Measurements from ENCODE around the gene SYNE1. TPM values are rescaled to one million over a fixed set of nuclear protein-coding genes. Genes with fewer than 3 reads are reported as not detected.

SYNE1 gene
- polyA plus RNA-seq, 1 donor, result 28.2 TPM

GRCh38 chr6:152462716-152463115 lies 174.4 kb downstream of the SYNE1 start:
- no peak overlapping the region for H3K4me3 ChIP-seq (ENCODE audit: low read length)
- WGBS (ENCODE audit: insufficient coverage, low lambda C conversion rate), result 63% methylated on average over 3 of the region's 6 CpGs
- H3K4me1 ChIP-seq (ENCODE audit: control insufficient read depth, insufficient read depth, low read length), result no peaks in the 10 kb centered on the region
- H3K36me3 ChIP-seq (ENCODE audit: control insufficient read depth, insufficient read depth, low read length), result no peaks in the 10 kb centered on the region
- no peaks in the 10 kb centered on the region for H3K9me3 ChIP-seq (ENCODE audit: control insufficient read depth, low read depth, low read length)
- no peaks in the 10 kb centered on the region for H3K27me3 ChIP-seq (ENCODE audit: control insufficient read depth, insufficient read depth, low read length)
- no peak for DNase-seq
- no peak overlapping the region for H3K27ac ChIP-seq (ENCODE audit: low read length)

GRCh38 chr6:152461556-152461955 lies 175.6 kb downstream of the SYNE1 start:
- DNase-seq, result no peak
- Histone ChIP-seq H3K36me3 (ENCODE audit: control insufficient read depth, insufficient read depth, low read length) (no peaks in the 10 kb centered on the region), H3K4me1 (ENCODE audit: control insufficient read depth, insufficient read depth, low read length) (no peaks in the 10 kb centered on the region), H3K27me3 (ENCODE audit: control insufficient read depth, insufficient read depth, low read length) (no peaks in the 10 kb centered on the region), H3K27ac (ENCODE audit: low read length) (no peak overlapping the region), H3K4me3 (ENCODE audit: low read length) (no peak overlapping the region), H3K9me3 (ENCODE audit: control insufficient read depth, low read depth, low read length) (no peaks in the 10 kb centered on the region)
- 87% methylated on average over 3 of the region's 5 CpGs for WGBS (ENCODE audit: insufficient coverage, low lambda C conversion rate)

- Histone ChIP-seq H3K4me1 (ENCODE audit: control insufficient read depth, insufficient read depth, low read length) (no peaks in the 10 kb centered on the region), H3K4me3 (ENCODE audit: low read length) (no peak overlapping the region), H3K27me3 (ENCODE audit: control insufficient read depth, insufficient read depth, low read length) (no peaks in the 10 kb centered on the region), H3K36me3 (ENCODE audit: control insufficient read depth, insufficient read depth, low read length) (no peaks in the 10 kb centered on the region), H3K9me3 (ENCODE audit: control insufficient read depth, low read depth, low read length) (no peaks in the 10 kb centered on the region), H3K27ac (ENCODE audit: low read length) (no peak overlapping the region)
- 40% methylated on average over 1 of the region's 8 CpGs for WGBS (ENCODE audit: insufficient coverage, low lambda C conversion rate)
- no peak for DNase-seq
Measured at GRCh38 chr6:152458648-152459644, 178.2 kb downstream of the SYNE1 start.

GRCh38 chr6:152457949-152458624 lies 179.1 kb downstream of the SYNE1 start:
- H3K27me3 ChIP-seq (ENCODE audit: control insufficient read depth, insufficient read depth, low read length), result no peaks in the 10 kb centered on the region
- H3K4me1 ChIP-seq (ENCODE audit: control insufficient read depth, insufficient read depth, low read length), result no peaks in the 10 kb centered on the region
- no peaks in the 10 kb centered on the region for H3K9me3 ChIP-seq (ENCODE audit: control insufficient read depth, low read depth, low read length)
- no peak overlapping the region for H3K27ac ChIP-seq (ENCODE audit: low read length)
- H3K36me3 ChIP-seq (ENCODE audit: control insufficient read depth, insufficient read depth, low read length), result no peaks in the 10 kb centered on the region
- no peak for DNase-seq
- 0% methylated on average over 1 of the region's 4 CpGs for WGBS (ENCODE audit: insufficient coverage, low lambda C conversion rate)
- no peak overlapping the region for H3K4me3 ChIP-seq (ENCODE audit: low read length)

GRCh38 chr6:152454003-152454402 lies 183.2 kb downstream of the SYNE1 start:
- Histone ChIP-seq H3K27ac (ENCODE audit: low read length) (no peak overlapping the region), H3K4me1 (ENCODE audit: control insufficient read depth, insufficient read depth, low read length) (no peaks in the 10 kb centered on the region), H3K4me3 (ENCODE audit: low read length) (no peak overlapping the region), H3K36me3 (ENCODE audit: control insufficient read depth, insufficient read depth, low read length) (no peaks in the 10 kb centered on the region), H3K9me3 (ENCODE audit: control insufficient read depth, low read depth, low read length) (no peaks in the 10 kb centered on the region), H3K27me3 (ENCODE audit: control insufficient read depth, insufficient read depth, low read length) (no peaks in the 10 kb centered on the region)
- WGBS (ENCODE audit: insufficient coverage, low lambda C conversion rate), result no CpG with 5 or more reads among the region's 3 CpGs
- no peak for DNase-seq

GRCh38 chr6:152453421-152453820 lies 183.7 kb downstream of the SYNE1 start:
- Histone ChIP-seq H3K9me3 (ENCODE audit: control insufficient read depth, low read depth, low read length) (no peaks in the 10 kb centered on the region), H3K27me3 (ENCODE audit: control insufficient read depth, insufficient read depth, low read length) (no peaks in the 10 kb centered on the region), H3K4me1 (ENCODE audit: control insufficient read depth, insufficient read depth, low read length) (no peaks in the 10 kb centered on the region), H3K36me3 (ENCODE audit: control insufficient read depth, insufficient read depth, low read length) (no peaks in the 10 kb centered on the region), H3K4me3 (ENCODE audit: low read length) (no peak overlapping the region), H3K27ac (ENCODE audit: low read length) (no peak overlapping the region)
- no peak for DNase-seq
- 89% methylated on average over 3 of the region's 7 CpGs for WGBS (ENCODE audit: insufficient coverage, low lambda C conversion rate)

GRCh38 chr6:152452639-152453038 lies 184.5 kb downstream of the SYNE1 start:
- no peaks in the 10 kb centered on the region for H3K4me1 ChIP-seq (ENCODE audit: control insufficient read depth, insufficient read depth, low read length)
- no peaks in the 10 kb centered on the region for H3K36me3 ChIP-seq (ENCODE audit: control insufficient read depth, insufficient read depth, low read length)
- no peaks in the 10 kb centered on the region for H3K9me3 ChIP-seq (ENCODE audit: control insufficient read depth, low read depth, low read length)
- no peak overlapping the region for H3K27ac ChIP-seq (ENCODE audit: low read length)
- no peak overlapping the region for H3K4me3 ChIP-seq (ENCODE audit: low read length)
- WGBS (ENCODE audit: insufficient coverage, low lambda C conversion rate), result no CpG with 5 or more reads among the region's 7 CpGs
- no peaks in the 10 kb centered on the region for H3K27me3 ChIP-seq (ENCODE audit: control insufficient read depth, insufficient read depth, low read length)
- DNase-seq, result no peak

- no peaks in the 10 kb centered on the region for H3K36me3 ChIP-seq (ENCODE audit: control insufficient read depth, insufficient read depth, low read length)
- no CpG with 5 or more reads among the region's 4 CpGs for WGBS (ENCODE audit: insufficient coverage, low lambda C conversion rate)
- no peaks in the 10 kb centered on the region for H3K4me1 ChIP-seq (ENCODE audit: control insufficient read depth, insufficient read depth, low read length)
- H3K27me3 ChIP-seq (ENCODE audit: control insufficient read depth, insufficient read depth, low read length), result no peaks in the 10 kb centered on the region
- H3K27ac ChIP-seq (ENCODE audit: low read length), result no peak overlapping the region
- no peak overlapping the region for H3K4me3 ChIP-seq (ENCODE audit: low read length)
- no peak for DNase-seq
- no peaks in the 10 kb centered on the region for H3K9me3 ChIP-seq (ENCODE audit: control insufficient read depth, low read depth, low read length)
Measured at GRCh38 chr6:152450519-152450918, 186.6 kb downstream of the SYNE1 start.

- Histone ChIP-seq H3K9me3 (ENCODE audit: control insufficient read depth, low read depth, low read length) (no peaks in the 10 kb centered on the region), H3K27me3 (ENCODE audit: control insufficient read depth, insufficient read depth, low read length) (no peaks in the 10 kb centered on the region), H3K4me1 (ENCODE audit: control insufficient read depth, insufficient read depth, low read length) (no peaks in the 10 kb centered on the region), H3K4me3 (ENCODE audit: low read length) (no peak overlapping the region), H3K27ac (ENCODE audit: low read length) (no peak overlapping the region), H3K36me3 (ENCODE audit: control insufficient read depth, insufficient read depth, low read length) (no peaks in the 10 kb centered on the region)
- DNase-seq, result no peak
- WGBS (ENCODE audit: insufficient coverage, low lambda C conversion rate), result 100% methylated on average over 1 of the region's 15 CpGs
Measured at GRCh38 chr6:152441902-152442301, 195.3 kb downstream of the SYNE1 start.

- Histone ChIP-seq H3K4me3 (ENCODE audit: low read length) (no peak overlapping the region), H3K36me3 (ENCODE audit: control insufficient read depth, insufficient read depth, low read length) (no peaks in the 10 kb centered on the region), H3K27me3 (ENCODE audit: control insufficient read depth, insufficient read depth, low read length) (no peaks in the 10 kb centered on the region), H3K27ac (ENCODE audit: low read length) (no peak overlapping the region), H3K4me1 (ENCODE audit: control insufficient read depth, insufficient read depth, low read length) (no peaks in the 10 kb centered on the region), H3K9me3 (ENCODE audit: control insufficient read depth, low read depth, low read length) (no peaks in the 10 kb centered on the region)
- no peak for DNase-seq
- 100% methylated on average over 2 of the region's 3 CpGs for WGBS (ENCODE audit: insufficient coverage, low lambda C conversion rate)
Measured at GRCh38 chr6:152435816-152436215, 201.3 kb downstream of the SYNE1 start.
